ENCODE data around the gene ZNF81. TPM values are rescaled to one million over a fixed set of nuclear protein-coding genes. Genes with fewer than 3 reads are reported as not detected.

The ZNF81 gene
- total and polyA plus RNA-seq, 4 donors, result 0.74 to 5.4 (median 2.0) TPM

GRCh38 chrX:47840111-47840510 is 3.4 kb downstream of the ZNF81 start:
- TF ChIP-seq EGR1 (IDR thresholded peaks at IDR 0.05; ENCODE audit: low read depth in 2 of 2) (no peak), HNF4G (IDR thresholded peaks at IDR 0.05) (no peak), YY1 (IDR thresholded peaks at IDR 0.05) (no peak), FOXA2 (IDR thresholded peaks at IDR 0.05) (no peak), HNF4A (conservative IDR thresholded peaks at IDR 0.05) (no peak), ZBTB33 (IDR thresholded peaks at IDR 0.05) (no peak), RXRA (IDR thresholded peaks at IDR 0.05) (no peak)
- Histone ChIP-seq H3K36me3 (ENCODE audit: control insufficient read depth in 4 of 4, insufficient read depth in 3 of 4, low read depth in 1 of 4, low read length in 3 of 4) (no peaks in the 10 kb centered on the region), H3K9me3 (ENCODE audit: control insufficient read depth in 4 of 4, low read length in 3 of 4) (no peaks in the 10 kb centered on the region), H3K4me3 (ENCODE audit: low read depth in 1 of 3, low read length in 3 of 3) (no peak overlapping the region), H3K4me1 (ENCODE audit: control insufficient read depth in 4 of 4, insufficient read depth in 4 of 4, low read length in 3 of 4) (peaks cover 0 to 10% (median 5%) of the 10 kb centered on the region in 4 donors), H3K9ac (ENCODE audit: low read depth in 1 of 2, low read length in 2 of 2) (no peak overlapping the region), H3K27me3 (ENCODE audit: control insufficient read depth in 4 of 4, insufficient read depth in 4 of 4, low read length in 3 of 4) (no peaks in the 10 kb centered on the region), H3K27ac (ENCODE audit: low read depth in 1 of 2, low read length in 2 of 2) (no peak overlapping the region)
- WGBS, result 59% methylated on average over 4 of the region's 4 CpGs
- no peak for DNase-seq (ENCODE audit: low spot score)

DNA sequence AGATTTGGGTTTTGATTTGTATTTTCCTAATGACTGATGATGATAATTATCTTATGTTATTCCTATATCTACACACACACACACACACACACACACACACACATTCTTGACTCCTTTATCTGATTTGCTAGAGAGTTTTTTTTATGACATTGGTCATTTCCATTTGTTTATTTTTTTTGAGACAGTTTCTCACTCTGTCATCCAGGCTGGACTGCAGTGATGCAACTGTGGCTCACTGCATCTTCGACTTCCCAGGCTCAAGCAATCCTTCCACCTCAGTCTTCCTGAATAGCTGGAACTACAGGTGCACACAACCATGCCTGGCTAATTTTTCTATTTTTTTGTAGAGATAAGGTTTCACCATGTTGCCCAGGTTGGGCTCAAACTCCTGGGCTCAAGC is 6.7 kb downstream of the ZNF81 start:
- 91% methylated on average over 1 of the region's 1 CpG for WGBS
- H3K9me3 ChIP-seq (ENCODE audit: control insufficient read depth in 4 of 4, low read length in 3 of 4), result no peaks in the 10 kb centered on the region
- TF ChIP-seq, protein P1, sequence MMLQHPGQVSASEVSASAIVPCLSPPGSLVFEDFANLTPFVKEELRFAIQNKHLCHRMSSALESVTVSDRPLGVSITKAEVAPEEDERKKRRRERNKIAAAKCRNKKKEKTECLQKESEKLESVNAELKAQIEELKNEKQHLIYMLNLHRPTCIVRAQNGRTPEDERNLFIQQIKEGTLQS (IDR thresholded peaks at IDR 0.05), result no peak
- TF ChIP-seq TAF1 (conservative IDR thresholded peaks at IDR 0.05) (no peak), EGR1 (IDR thresholded peaks at IDR 0.05; ENCODE audit: low read depth in 2 of 2) (no peak), GABPA (IDR thresholded peaks at IDR 0.05 in 1 of 2, conservative IDR thresholded peaks at IDR 0.05 in 1 of 2) (no peak), REST (IDR thresholded peaks at IDR 0.05) (no peak), RXRA (IDR thresholded peaks at IDR 0.05) (no peak), FOXA1 (IDR thresholded peaks at IDR 0.05) (no peak), CTCF (IDR thresholded peaks at IDR 0.05; ENCODE audit: low read depth, low read length, missing input control) (no peak), HNF4A (conservative IDR thresholded peaks at IDR 0.05) (no peak), JUND (IDR thresholded peaks at IDR 0.05) (no peak)
- TF ChIP-seq, protein P2, sequence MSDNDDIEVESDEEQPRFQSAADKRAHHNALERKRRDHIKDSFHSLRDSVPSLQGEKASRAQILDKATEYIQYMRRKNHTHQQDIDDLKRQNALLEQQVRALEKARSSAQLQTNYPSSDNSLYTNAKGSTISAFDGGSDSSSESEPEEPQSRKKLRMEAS (IDR thresholded peaks at IDR 0.05), result no peak
- no peak for DNase-seq (ENCODE audit: low spot score)
- no peak overlapping the region for H3K9ac ChIP-seq (ENCODE audit: low read depth in 1 of 2, low read length in 2 of 2)
- H3K27ac ChIP-seq (ENCODE audit: low read depth in 1 of 2, low read length in 2 of 2), result no peak overlapping the region
- H3K4me1 ChIP-seq (ENCODE audit: control insufficient read depth in 4 of 4, insufficient read depth in 4 of 4, low read length in 3 of 4), result peaks cover 0 to 3% (median 0%) of the 10 kb centered on the region in 4 donors
- no peaks in the 10 kb centered on the region for H3K27me3 ChIP-seq (ENCODE audit: control insufficient read depth in 4 of 4, insufficient read depth in 4 of 4, low read length in 3 of 4)
- peaks cover 0 to 5% (median 0%) of the 10 kb centered on the region in 4 donors for H3K36me3 ChIP-seq (ENCODE audit: control insufficient read depth in 4 of 4, insufficient read depth in 3 of 4, low read depth in 1 of 4, low read length in 3 of 4)
- H3K4me3 ChIP-seq (ENCODE audit: low read depth in 1 of 3, low read length in 3 of 3), result no peak overlapping the region
